ENCODE data around the gene SPPL2A. TPM values are rescaled to one million over a fixed set of nuclear protein-coding genes. Genes with fewer than 3 reads are reported as not detected.

Gene SPPL2A
- polyA plus RNA-seq, 1 of the 3 experiments (the other 2 are of a cell fraction) = 21.6 TPM

- Histone ChIP-seq H3K79me2 (ENCODE audit: insufficient read depth) (no peaks in the 10 kb centered on the region), H3K27ac (ENCODE audit: low read depth in 2 of 2, low read length in 1 of 2) (no peak overlapping the region), H3K9me3 (no peaks in the 10 kb centered on the region), H3K4me1 (ENCODE audit: control insufficient read depth in 1 of 2, insufficient read depth in 2 of 2, low read depth in 1 of 2, low read length in 1 of 2) (no peaks in the 10 kb centered on the region), H3F3A (replicated peaks; ENCODE audit: insufficient read depth) (peaks cover 13% of the 10 kb centered on the region), H3K4me3 (ENCODE audit: low read depth in 2 of 2, low read length in 1 of 2) (no peak overlapping the region), H3K9me2 (no peaks in the 10 kb centered on the region), H3K9ac (no peak overlapping the region), H3K27me3 (ENCODE audit: insufficient read depth) (no peaks in the 10 kb centered on the region), H3K36me3 (replicated peaks in 1 of 2; ENCODE audit: control insufficient read depth in 1 of 2, insufficient read depth in 2 of 2, low read length in 1 of 2) (no peaks in the 10 kb centered on the region), H4K20me1 (ENCODE audit: insufficient read depth) (no peaks in the 10 kb centered on the region), H2AFZ (ENCODE audit: low read depth) (no peak overlapping the region), H3K4me2 (no peak overlapping the region)
- CTCF ChIA-PET = interaction anchor here (1.0 kb wide), 1 partner anchor 12 kb away, joined by 3 read pairs; no protein-coding TSS in a partner anchor
- POLR2A ChIA-PET = no interaction called here
- TF ChIP-seq FOXJ3 (CRISPR knock-in tag; IDR thresholded peaks at IDR 0.05) (no peak), SIN3A (IDR thresholded peaks at IDR 0.05; ENCODE audit: borderline replicate concordance, low read depth, low read length) (no peak), TCF12 (IDR thresholded peaks at IDR 0.05) (no peak), RCOR1 (IDR thresholded peaks at IDR 0.05; ENCODE audit: low read length) (no peak), CTCF (IDR thresholded peaks at IDR 0.05) (no peak), NRF1 (IDR thresholded peaks at IDR 0.05; ENCODE audit: low read depth, low read length) (no peak), JUND (IDR thresholded peaks at IDR 0.05) (no peak), TEAD4 (IDR thresholded peaks at IDR 0.05; ENCODE audit: borderline replicate concordance, insufficient read depth) (no peak), GATA2 (CRISPR knock-in tag; IDR thresholded peaks at IDR 0.05) (no peak), MXI1 (IDR thresholded peaks at IDR 0.05; ENCODE audit: low read depth, low read length) (no peak), FOXM1 (IDR thresholded peaks at IDR 0.05; ENCODE audit: low read depth) (no peak), CHD2 (IDR thresholded peaks at IDR 0.05; ENCODE audit: low read length, partially characterized antibody) (no peak), EP300 (IDR thresholded peaks at IDR 0.05; ENCODE audit: borderline replicate concordance in 1 of 2, low read depth in 1 of 2, low read length in 1 of 2) (no peak), POLR2AphosphoS5 (IDR thresholded peaks at IDR 0.05; ENCODE audit: low read depth, low read length) (no peak)
- TF ChIP-seq, protein P1, sequence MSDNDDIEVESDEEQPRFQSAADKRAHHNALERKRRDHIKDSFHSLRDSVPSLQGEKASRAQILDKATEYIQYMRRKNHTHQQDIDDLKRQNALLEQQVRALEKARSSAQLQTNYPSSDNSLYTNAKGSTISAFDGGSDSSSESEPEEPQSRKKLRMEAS (IDR thresholded peaks at IDR 0.05; ENCODE audit: low read depth) = no peak
- TF ChIP-seq, protein P2, sequence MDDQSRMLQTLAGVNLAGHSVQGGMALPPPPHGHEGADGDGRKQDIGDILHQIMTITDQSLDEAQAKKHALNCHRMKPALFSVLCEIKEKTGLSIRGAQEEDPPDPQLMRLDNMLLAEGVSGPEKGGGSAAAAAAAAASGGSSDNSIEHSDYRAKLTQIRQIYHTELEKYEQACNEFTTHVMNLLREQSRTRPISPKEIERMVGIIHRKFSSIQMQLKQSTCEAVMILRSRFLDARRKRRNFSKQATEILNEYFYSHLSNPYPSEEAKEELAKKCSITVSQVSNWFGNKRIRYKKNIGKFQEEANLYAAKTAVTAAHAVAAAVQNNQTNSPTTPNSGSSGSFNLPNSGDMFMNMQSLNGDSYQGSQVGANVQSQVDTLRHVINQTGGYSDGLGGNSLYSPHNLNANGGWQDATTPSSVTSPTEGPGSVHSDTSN (IDR thresholded peaks at IDR 0.05) = no peak
- TF ChIP-seq, protein P3, sequence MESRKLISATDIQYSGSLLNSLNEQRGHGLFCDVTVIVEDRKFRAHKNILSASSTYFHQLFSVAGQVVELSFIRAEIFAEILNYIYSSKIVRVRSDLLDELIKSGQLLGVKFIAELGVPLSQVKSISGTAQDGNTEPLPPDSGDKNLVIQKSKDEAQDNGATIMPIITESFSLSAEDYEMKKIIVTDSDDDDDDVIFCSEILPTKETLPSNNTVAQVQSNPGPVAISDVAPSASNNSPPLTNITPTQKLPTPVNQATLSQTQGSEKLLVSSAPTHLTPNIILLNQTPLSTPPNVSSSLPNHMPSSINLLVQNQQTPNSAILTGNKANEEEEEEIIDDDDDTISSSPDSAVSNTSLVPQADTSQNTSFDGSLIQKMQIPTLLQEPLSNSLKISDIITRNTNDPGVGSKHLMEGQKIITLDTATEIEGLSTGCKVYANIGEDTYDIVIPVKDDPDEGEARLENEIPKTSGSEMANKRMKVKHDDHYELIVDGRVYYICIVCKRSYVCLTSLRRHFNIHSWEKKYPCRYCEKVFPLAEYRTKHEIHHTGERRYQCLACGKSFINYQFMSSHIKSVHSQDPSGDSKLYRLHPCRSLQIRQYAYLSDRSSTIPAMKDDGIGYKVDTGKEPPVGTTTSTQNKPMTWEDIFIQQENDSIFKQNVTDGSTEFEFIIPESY (IDR thresholded peaks at IDR 0.05; ENCODE audit: borderline replicate concordance, low read depth) = no peak
- TF ChIP-seq, protein P4, sequence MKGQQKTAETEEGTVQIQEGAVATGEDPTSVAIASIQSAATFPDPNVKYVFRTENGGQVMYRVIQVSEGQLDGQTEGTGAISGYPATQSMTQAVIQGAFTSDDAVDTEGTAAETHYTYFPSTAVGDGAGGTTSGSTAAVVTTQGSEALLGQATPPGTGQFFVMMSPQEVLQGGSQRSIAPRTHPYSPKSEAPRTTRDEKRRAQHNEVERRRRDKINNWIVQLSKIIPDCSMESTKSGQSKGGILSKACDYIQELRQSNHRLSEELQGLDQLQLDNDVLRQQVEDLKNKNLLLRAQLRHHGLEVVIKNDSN (IDR thresholded peaks at IDR 0.05; ENCODE audit: borderline replicate concordance, low read depth) = no peak
- 88% methylated on average over 6 of the region's 8 CpGs for WGBS (ENCODE audit: low lambda C conversion rate)
- no peak for DNase-seq
These were observed 67.4 kb downstream of the SPPL2A start for GRCh38 chr15:50698101-50698500.

All from SK-N-SH (cell line).